Omental fat pad (tissue), 4 donors: ENCODE data around the gene APLP2. TPM values are rescaled to one million over a fixed set of nuclear protein-coding genes. Genes with fewer than 3 reads are reported as not detected.

Experiments
- ATAC-seq: fragments of 150-250 bp; one replicate; pipeline ENCODE4 v1.9.1; 2016; ENCODE audit warnings: mild to moderate bottlenecking, moderate library complexity; ENCODE audit not compliant: low FRiP score
- DNase-seq: peaks from one replicate; pipeline ENCODE4 v3.0.0-alpha.2; 2019; ENCODE audit warnings: low spot score
- CTCF ChIP-seq, 3 donors: fragments of 450-650 bp; IDR thresholded peaks; one replicate each; pipeline ENCODE4 v1.5.1; 2016 to 2017; ENCODE audit warnings: antibody characterized with exemption in 3 of 3, mild to moderate bottlenecking in 3 of 3, moderate library complexity in 2 of 3
- total RNA-seq, 4 donors: library from RNA; depleted of rRNA; stranded (reverse); fragments of >200 nt; gene quantifications; one replicate each; pipeline ENCODE4 v1.1.0, GENCODE V29; 2016

Gene APLP2
- total RNA-seq, 4 donors from 2014 or later: 288 to 530 (median 485) TPM

DNA sequence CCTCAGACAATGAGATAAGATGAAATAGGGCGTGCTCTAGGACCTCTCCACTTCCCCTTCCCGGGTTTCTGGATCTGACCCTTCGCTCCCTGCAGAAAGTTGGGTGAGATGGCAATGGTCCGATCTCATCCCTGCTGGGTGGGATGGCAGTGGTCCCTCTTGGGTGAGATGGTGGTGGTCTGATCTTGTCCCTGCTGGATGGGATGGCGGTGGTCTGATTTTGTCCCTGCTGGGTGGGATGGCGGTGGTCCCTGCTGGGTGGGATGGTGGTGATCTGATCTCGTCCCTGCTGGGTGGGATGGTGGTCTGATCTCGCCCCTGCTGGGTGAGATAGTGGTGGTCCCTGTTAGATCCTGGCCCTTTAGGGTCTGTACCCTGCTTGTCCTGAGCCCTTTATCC, 111.2 kb downstream of the APLP2 start:
- DNase-seq (no peak), ATAC-seq (peak; percentile 8)
- TF ChIP-seq CTCF (IDR thresholded peaks at IDR 0.05): no peak

GRCh38 chr11:130181295-130182272, 111.9 kb downstream of the APLP2 start:
- no peak for TF ChIP-seq CTCF (IDR thresholded peaks at IDR 0.05)
- no peak for DNase-seq
- peak; percentile 65 for ATAC-seq

GRCh38 chr11:130183878-130184610, 114.3 kb downstream of the APLP2 start:
- DNase-seq (no peak), ATAC-seq (no peak)
- TF ChIP-seq CTCF (IDR thresholded peaks at IDR 0.05): no peak

- no peak for TF ChIP-seq CTCF (IDR thresholded peaks at IDR 0.05)
- ATAC-seq: no peak
- no peak for DNase-seq
Observed at GRCh38 chr11:130187096-130187495, 117.4 kb downstream of the APLP2 start.

GRCh38 chr11:130188047-130188446, 118.4 kb downstream of the APLP2 start:
- ATAC-seq (no peak), DNase-seq (no peak)
- no peak for TF ChIP-seq CTCF (IDR thresholded peaks at IDR 0.05)

DNA sequence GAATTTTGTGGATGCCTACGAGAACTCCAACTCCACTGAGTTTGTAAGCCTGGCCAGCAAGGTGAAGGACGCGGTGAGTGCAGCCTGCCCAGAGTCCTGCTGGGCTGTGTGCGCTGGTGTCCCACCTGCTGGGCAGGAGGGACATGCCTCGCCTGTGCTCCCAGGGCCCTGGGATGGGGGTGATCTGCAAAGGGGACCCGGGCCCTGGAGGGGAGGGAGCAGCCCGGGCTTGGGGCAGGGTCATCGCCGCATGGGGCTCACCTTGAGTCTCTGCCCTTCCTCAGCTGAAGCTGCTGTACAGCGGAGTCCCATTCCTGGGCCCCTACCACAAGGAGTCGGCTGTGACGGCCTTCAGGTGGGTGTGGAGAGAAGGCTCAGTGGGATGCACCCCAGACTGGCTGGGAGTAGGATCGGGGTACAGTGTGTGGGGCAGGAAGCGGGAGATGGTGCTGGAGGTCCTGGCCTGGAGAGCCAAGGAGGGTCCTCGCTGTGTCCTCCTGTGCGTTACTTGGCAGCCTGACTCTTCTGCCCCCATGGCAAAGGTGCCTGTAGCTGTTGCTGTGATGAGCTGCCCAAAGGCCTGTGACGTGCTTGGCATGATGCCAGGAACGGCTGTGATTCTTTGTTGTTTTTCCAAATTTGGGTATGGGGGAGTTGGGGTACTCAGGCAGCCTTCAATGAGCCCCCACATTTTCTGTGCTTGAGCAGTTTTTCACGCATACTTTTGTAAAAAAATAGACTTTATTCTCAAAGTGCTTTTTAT, 119.1 kb downstream of the APLP2 start:
- ATAC-seq (no peak), DNase-seq (no peak)
- TF ChIP-seq CTCF (IDR thresholded peaks at IDR 0.05): no peak
